GM19240 (cell line): ENCODE data around the gene MUC7.
A peak's percentile ranks its signal among the peaks of the same experiment; 100 is the strongest.
"Not testable (repeated sequence)": the region's sequence is repeated elsewhere in the genome, so short reads cannot be mapped to it uniquely, and the experiment has no call there.

Experiments
- DNase-seq: peaks from one replicate; pipeline ENCODE4 v3.0.0; 2011; ENCODE audit warnings: low spot score; ENCODE audit not compliant: insufficient read length

Gene MUC7

GRCh38 chr4:70471897-70472296 is at the start of gene MUC7:
Gene MUC7, plus strand, starts transcription at chr4:70472197. Its CDS starts 1,825 bp downstream, at chr4:70474022.
- no peak for DNase-seq

- no peak for DNase-seq
These were observed 46.7 kb upstream of the MUC7 start for GRCh38 chr4:70425306-70425705.

DNA sequence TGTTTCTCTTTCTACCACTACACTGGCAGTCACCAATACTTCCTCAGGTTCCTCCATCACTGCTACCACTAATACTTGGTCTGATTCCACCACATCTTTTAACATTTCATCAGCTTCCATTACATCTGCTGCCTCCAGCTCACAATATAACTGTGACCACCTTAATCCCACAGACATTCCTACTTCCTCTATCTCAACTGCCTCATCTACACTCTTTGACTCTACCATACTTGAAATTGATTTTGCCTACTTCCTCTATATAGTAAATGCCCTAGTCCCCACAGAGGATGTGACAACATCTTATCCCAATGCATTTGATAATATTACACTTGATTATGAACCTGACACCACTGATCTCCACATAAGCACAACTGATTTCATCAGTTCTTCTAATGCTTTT is 45.2 kb upstream of the MUC7 start:
- no peak for DNase-seq

DNA sequence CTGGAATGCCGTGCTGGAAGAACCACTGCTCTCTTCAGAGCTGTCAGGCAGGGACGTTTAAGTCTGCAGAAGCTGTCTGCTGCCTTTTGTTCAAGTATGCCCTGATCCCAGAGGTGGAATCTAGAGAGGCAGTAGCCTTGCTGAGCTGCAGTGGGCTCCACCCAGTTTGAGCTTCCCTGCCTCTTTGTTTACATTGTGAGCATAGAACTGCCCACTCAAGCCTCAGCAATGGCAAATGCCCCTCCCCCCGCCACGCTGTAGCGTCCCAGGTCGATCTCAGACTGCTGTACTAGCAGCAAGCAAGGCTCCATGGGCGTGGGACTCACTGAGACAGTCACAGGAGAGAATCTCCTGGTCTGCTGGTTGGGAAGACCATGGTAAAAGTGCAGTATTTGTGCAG is 34.8 kb upstream of the MUC7 start:
- no peak for DNase-seq

DNA sequence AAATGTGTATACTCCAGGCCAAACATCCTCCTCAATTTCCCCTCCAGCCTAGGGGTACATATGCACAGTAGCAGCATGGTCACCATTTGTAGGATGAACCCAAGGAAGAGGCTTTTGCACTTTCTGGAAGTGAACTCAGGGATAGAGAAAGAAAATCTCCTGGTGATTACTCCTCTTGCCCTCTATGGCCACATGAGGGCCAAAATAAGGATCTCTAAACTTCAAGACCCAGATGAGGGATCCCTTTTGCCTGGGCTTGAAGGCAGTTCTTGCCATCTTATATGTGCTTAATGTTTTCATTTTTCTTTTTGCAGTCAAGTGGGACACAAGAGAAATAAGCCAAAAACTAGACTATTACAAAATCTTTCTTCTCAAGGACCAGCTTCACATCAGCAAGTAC is 29.5 kb upstream of the MUC7 start:
- no peak for DNase-seq

GRCh38 chr4:70443329-70443728 is 28.7 kb upstream of the MUC7 start:
- DNase-seq = no peak

DNA sequence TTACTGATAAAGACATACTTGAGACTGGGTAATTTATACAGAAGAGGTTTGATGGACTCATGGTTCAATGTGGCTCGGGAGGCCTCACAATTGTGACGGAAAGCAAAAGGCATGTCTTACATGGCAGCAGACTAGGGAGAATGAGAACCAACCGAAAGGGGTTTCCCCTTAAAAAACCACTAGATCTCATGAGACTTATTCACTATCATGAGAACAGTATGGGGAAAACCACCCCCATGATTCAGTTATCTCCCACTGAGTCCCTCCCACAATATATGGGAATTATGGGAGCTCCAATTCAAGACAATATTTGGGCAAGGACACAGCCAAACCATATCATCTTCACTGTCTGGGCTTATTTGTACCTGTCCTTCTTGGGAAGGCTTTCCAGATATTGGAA is 22.8 kb upstream of the MUC7 start:
- DNase-seq = no peak

- no peak for DNase-seq
These were observed 19.1 kb upstream of the MUC7 start for GRCh38 chr4:70452946-70453345.

DNA sequence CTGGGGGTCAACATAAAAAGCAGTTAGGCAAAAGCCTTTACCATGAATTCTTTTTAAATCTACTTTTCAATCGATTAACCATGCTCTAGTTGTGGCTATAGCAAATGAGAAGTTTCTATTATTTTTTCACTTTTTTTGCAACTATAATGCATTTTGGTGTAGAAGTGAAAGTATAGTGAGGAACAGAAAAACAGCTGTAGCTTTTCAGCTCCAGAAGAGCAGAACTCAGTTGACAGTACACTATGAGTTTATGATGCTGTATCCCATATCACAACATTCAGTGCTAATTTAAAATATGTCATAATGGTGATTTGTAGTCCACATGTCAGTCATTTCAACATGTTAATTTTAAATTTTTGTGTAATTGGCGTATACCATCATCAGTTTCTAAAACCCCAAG is 8.7 kb upstream of the MUC7 start:
- no peak for DNase-seq

DNA sequence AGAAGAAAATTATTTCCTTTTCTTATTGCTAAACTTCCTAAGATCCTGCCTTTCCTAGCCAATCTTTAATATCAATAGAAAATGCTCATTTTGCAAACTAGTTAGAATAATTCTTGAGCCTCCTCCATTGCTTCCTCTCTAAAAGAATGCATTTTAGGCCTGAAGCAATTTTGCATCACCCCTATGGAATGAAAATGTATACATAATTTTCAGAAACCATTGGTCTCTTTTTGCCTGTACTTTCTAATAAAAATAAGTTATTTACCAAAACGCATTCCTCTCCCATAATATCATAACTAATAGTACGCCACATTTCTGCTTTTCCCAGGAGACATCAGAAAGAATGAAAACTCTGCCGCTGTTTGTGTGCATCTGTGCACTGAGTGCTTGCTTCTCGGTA is 1.7 kb downstream of the MUC7 start:
- DNase-seq = no peak

DNA sequence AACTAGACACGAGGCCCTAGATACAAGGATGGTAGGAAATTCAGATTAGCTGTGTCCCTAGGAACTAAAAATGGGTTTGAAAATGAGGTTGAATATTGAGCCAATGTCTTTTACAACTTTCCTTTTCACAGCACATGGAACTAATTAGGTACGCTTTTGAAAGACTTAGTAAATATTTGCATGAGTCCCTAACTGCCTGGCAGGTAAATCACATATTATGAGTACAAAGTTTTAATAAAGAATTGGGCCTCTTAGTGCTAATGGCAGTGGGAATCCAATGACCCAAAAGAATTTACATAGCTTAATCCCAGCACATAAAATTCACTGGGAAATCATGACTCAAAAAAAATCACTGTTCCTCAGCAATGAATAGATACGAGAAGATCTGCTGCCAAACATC is 16.8 kb downstream of the MUC7 start:
- no peak for DNase-seq

GRCh38 chr4:70496231-70496630 is 24.2 kb downstream of the MUC7 start:
- no peak for DNase-seq

- DNase-seq = not testable (repeated sequence)
These were observed 29.8 kb downstream of the MUC7 start for GRCh38 chr4:70501838-70502237.

- DNase-seq = no peak
These were observed 32.7 kb downstream of the MUC7 start for GRCh38 chr4:70504733-70505132.

DNA sequence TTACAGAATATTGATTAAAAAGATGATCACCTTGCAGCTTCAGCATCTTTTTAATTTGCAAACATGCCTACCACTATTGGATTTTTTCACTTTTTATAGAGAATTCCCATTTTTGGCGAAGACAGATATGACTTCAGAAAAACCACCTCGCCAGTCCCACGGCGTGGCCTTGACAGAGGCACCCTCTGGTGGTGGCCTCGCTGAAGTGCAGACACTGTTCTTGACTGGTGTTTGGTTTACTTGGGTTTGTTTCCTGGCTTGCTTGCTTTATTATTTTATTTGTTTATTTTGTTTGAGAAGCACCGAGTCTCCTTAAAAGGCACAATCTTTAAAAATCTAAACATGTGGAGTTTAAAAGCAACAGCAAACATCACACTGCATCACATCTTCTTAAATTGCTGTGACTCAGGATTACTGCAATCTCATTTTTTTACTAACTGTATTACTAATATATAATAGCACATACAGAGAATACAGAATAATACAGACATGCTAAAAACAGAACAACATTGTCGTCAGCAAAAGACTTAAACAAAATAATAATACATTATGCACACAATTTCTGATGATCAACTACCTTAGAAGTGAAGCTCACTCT is 33.3 kb downstream of the MUC7 start:
- peak; percentile 12 for DNase-seq

DNA sequence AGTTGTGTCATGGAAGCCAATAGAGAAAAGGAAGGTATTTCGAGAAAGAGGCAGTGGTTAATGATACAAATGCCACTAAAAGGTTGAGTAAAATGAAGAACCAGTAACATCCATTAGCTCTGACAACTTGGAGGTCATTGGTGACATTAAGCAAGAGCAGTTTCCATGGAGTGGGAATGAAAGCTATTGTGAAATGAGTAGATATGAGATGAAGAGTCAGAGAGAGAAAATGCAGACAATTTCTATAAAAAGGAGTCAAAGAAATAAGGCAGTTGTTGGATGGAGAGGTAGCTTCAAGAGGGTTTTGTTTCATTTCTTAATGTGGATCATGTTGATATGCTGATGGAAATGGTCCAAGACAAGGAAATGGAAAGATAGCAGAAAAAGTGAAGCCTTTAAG is 36.8 kb downstream of the MUC7 start:
- DNase-seq = no peak

DNA sequence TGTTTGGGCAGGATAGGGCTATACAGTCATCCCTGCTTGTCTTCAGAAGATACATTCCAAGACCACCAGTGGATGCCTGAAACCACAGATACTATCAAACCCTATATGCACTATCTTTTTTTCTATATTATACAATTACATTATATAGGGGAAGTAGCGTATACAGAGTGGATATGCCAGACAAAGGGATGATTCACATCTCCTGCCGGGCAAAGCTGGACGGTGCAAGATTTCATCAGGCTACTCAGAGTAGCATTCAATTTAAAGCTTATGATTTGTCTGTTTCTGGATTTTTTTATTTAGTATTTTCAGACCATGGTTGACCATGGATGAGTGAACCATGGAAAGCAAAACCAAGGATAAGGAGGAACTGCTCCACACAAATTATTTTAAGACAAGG is 39.4 kb downstream of the MUC7 start:
- DNase-seq = no peak

DNA sequence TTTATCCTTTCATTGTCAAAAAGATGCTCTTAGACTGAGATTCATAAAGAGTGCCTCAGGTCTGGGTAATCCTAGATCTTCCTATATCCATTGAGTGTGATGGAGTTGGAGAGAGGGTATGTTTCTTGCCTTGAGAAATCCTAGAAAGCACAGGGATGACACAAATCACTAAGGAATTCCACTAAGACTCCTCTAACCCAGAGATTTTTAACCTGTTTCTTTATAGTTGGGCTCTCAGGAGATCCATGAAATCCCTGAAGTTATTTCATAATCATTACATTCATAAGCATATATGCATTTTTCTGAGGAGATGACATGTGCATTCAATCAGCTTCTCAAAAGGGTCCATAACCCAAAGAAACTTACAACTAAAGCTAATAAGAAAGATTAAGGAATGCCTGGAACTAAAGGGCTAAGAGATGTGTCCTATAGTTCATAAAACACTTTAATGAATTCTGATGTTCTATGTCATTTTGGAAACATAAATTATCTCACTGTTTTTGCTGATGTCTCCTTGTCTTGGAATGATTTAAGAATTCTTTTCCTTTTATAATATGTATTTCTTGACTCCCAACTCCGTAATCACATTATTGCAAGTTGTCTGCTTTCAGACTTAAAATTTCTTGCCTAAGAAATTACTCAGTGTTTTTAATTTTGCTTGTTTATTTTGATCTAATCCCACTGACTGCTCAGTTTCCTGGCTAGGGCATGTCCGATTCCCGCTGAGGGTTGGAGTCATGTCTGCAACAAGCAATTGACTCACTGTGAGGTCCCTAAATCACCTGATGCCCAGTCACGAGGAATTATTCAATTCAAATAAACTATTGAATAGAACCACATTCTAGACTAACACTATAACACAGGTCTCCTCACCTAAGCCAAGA is 43.6 kb downstream of the MUC7 start:
- no peak for DNase-seq

GRCh38 chr4:70518269-70518668 is 46.3 kb downstream of the MUC7 start, which contains the start of gene AMTN:
Gene AMTN, plus strand, starts transcription at chr4:70518569. Its CDS starts 209 bp downstream, at chr4:70518778.
- DNase-seq = no peak

DNA sequence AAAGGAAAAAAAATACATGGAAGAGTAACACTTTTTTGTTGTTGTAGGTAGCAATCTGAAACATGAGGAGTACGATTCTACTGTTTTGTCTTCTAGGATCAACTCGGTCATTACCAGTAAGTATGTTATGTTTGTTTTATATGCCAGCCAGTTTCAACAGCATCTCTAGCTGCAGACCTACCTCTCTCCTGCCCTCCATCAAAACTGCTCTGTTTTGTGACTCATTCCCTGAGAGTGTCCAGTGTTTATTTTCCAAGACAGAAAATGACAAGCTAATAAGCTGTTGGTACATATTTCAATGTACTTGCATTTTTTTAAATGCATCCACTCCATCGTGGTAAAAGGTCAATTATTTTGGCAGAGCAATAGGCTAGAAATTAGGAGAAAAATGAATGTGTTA is 46.7 kb downstream of the MUC7 start:
- no peak for DNase-seq

DNA sequence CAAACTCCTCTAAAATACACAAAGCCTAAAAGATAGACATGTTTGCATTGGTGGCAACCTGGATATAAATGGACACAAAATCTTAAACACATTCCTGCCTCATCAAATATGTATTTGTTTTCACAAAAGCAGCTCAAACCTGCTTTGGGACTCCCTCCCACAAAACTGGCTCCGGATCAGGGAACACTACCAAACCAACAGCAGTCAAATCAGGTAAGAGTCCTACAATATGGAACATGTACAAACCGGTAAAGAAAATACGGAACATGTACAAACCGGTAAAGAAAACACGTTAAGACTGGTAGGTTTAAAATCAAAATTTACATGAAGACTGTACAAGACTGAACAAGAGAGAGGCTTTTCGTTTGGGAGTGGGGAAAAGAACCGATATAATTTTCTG is 50.6 kb downstream of the MUC7 start:
- no peak for DNase-seq

DNA sequence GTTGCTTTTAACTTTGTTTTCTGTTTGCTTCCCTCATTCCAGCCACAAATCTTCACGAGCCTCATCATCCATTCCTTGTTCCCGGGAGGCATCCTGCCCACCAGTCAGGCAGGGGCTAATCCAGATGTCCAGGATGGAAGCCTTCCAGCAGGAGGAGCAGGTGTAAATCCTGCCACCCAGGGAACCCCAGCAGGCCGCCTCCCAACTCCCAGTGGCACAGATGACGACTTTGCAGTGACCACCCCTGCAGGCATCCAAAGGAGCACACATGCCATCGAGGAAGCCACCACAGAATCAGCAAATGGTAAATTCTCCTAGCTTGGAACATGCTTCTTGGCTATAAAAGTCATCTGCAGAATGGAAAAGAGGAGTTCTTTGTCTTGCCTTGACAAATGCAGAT is 59.0 kb downstream of the MUC7 start:
- DNase-seq = no peak

GRCh38 chr4:70531981-70532380 is 60.0 kb downstream of the MUC7 start:
- DNase-seq = no peak
